Activated CD4-positive, alpha-beta T cell treated with anti-CD3 and anti-CD28 coated beads, Interleukin-2, Interleukin-4, amounts not matched to agents 100 ng/mL and 50 ng/mL, durations not matched to agents 16 hours and 8 hours (primary cell): ENCODE results near the gene MYO10.
"Not testable (repeated sequence)": the region's sequence is repeated elsewhere in the genome, so short reads cannot be mapped to it uniquely, and the experiment has no call there.

Source experiments
- DNase-seq: peaks from one replicate; pipeline ENCODE4 v3.0.0-alpha.2; 2020; ENCODE audit warnings: low spot score

The MYO10 gene

DNA sequence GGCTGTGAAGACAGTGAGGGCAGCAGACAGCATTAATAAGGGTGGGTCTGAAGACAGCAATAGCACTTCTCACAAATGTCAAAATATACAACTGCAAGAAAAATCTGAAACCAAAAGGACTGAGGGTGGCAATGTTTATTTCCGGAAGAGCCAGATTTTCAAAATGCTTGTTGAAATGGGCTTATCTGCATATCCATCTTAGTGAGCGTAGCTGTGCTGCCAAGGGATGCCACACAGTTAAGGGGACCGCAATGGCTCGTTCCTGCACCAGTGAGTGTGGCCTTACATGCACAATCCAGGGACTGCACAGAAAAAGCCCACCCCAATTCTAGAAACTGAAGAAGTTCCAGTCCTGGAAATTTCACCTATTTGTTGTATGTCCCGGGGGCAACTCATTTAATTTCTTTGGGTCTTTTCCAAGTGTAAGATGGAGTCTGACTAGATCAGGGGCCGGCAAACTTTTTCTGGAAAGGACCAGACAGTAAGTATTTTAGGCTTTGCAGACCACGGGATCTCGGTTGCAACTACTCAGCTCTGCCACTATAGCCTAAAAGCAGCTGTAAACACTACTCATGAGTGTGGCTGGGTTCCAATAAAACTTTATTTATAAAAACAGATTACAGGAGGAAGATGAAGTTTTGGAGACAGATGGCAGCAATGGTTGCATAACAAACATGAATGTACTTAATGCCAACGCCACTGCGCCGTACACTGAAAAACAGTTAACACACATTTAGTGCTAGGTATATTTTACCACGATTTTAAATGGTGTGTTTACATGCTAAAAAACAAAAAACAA lies 154.1 kb downstream of the MYO10 start:
- DNase-seq, result no peak

DNA sequence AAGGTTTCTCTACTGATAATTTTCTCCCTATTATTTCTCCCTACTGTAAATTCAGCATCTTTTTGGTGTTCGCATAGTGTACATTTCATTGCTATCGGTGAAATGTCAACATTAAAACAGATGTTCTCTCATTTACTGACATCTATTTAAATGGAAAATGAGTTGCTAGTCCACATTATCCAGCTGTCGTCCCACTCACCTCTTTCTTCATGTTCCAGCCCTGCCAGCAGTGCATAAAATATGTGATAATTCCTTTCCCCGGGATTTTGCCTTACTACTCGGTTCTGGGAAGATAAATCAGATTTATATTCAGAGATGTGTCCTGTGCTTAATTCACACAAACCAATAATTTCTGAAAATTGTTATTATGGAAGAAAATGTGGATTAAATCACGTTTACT lies 155.8 kb downstream of the MYO10 start:
- no peak for DNase-seq

DNA sequence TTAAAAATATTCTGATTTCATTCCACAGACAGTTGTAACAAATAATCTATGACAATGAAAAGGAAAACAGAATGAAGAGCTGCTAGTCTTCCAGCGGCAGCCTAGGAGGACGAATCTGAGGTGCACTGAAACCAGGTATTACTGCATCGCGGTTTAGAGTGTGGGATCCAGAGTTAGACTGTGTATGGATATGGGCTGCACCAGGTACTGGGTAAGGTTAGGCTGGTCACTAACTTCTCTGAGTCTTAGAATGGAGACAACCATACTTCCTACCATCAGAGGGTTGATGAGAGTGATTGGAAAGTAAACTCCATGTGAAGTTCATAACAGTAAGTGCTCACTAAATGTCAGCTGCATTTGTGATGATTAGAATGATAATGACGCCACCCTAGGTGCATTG lies 158.7 kb downstream of the MYO10 start:
- no peak for DNase-seq

DNA sequence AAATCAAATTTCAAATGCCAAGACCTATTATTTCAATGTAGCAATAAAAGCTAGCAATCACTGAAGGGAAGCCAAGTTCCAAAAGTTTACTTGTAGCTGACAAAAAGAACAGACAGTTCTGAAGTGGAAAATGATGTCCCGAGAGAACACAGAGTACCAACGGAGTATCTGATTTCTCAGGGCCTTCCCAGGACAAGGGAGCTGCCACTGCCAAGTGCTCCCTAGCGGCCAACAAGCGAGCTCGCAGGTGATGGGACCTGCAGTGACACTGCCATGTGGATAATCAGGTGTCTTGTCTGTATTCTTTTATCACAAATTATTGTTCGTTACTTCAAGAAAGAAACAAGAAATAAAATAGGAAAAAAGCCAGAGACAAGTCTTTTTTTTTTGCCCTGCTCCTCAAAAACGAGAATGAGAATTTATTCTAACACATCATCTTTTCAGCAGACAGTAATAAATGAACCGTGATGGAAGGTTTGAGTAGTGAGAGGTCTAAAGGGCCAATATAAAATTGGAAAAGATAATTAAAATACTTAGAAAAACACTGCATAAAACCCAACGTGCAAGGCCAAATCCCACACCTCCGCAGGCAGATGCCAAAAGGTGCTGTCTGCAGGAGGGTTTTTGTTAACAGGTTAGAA lies 159.4 kb downstream of the MYO10 start:
- no peak for DNase-seq

DNA sequence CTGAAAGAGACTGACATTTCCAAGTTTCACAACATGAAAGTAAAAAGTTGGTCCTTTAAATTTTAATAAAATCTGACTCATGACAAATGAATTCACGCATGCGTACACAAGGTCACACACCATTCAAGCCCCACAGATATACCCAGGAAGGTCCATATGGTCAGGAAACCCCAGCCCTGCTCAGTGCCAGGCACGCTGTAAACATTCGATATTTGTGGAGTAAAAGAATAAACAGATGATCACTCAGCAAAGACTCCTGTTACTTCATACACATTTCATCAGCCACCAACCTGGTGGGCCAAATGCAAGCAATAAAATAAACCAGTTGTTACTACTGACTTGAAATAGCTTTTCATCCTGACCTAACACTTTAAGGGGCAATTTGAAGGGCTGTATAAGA lies 161.3 kb downstream of the MYO10 start:
- no peak for DNase-seq

DNA sequence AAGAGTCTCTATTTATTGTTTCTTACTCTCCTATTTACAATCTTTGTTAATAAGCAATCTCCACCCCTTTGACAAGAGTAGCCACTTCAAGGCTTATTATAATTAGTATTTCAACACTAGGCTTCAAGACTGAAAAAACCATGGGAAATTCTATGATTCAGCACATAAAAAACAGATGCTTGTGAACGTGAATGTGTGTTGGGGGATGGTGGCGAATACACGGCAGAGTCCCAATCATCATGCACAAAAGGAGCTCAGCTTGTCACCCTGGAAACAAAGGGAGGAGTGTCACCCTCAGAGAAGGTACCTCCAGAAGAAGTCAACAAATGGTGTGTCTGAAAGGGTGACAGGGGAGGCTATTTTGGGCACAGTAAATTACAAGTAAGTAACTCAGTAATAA lies 162.1 kb downstream of the MYO10 start:
- no peak for DNase-seq

DNA sequence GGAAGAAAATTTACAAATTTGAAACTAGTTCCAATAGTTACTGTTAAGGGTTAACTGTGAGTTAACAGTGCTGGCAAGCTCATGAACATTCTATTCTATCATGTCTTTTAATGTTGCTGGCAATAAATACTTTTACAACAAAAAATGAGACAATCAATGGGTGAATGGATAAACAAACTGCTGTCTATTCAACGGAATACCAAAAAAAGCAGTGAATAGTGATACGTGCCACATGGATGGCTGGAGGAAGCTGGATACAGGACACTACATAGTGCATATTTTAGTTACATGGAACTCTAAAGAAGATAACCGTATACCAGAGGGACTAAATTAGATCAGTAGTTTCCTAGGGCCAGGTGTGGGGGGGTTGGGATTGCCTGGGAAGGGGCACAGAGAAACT lies 163.5 kb downstream of the MYO10 start:
- DNase-seq, result no peak

DNA sequence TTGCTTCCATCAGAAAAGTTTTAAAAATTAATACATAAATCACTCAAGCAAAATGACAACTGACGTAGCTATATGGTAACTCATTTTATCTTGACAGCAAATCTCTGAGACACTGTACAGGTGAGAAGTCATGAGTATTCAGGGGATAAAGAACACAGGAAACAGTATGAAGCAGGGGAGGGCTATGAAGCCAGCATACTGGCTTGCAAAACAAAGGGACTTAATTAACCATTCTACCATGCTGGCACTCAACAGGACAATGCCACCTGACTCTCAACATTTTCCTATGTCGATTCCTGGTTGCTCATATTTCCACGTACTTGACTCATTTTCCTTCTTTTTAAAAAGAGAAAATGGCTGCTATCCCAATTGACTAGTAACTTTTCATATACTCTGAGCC lies 167.9 kb downstream of the MYO10 start:
- DNase-seq, result no peak

DNA sequence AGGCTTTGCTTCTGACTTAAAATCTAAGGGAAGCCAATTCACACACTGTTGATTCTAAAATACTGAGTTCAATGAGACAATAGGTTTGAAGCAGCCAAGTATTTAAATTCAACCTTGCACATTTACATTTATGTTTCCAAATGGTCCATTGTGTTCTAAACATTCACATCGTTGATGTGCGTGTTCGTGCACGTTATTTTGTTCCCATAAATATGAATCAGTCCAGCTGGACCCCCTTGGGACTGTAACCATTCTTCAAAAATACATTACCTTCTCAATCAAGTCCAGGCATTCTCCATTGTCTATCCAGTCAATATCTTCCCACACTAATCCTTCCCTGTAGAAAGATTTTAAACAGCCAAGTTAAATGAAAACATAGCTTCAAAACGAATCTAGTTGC lies 172.9 kb downstream of the MYO10 start:
- no peak for DNase-seq

DNA sequence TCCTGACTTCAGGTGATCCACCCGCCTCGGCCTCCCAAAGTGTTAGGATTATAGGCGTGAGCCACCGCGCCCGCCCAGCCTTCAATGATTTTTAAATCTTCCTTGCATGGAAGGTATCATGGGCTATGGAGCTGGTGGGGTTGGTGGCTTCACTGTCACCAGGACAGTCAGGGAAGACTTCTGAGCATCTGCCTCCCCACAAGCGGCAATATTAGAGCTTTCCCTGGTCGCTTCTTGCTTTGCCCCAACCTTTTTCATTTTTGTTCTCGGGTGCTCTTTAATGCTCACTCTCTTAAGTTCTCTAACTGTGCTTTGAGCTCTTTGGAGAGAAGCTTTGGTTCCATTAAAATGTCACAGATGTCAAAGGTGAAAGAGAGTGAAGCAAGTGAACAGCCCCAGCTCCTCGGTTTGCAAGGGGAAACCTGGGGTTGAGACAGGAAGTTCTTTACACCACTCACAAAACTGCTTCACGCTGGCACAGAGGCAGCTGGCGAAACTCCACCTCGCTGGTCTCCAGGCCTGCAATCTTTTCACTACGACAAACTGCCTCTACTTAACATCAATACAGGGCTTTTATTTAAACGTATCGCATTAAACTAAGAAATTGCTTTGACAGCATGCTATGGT lies 176.8 kb downstream of the MYO10 start:
- peak; percentile 21 for DNase-seq

DNA sequence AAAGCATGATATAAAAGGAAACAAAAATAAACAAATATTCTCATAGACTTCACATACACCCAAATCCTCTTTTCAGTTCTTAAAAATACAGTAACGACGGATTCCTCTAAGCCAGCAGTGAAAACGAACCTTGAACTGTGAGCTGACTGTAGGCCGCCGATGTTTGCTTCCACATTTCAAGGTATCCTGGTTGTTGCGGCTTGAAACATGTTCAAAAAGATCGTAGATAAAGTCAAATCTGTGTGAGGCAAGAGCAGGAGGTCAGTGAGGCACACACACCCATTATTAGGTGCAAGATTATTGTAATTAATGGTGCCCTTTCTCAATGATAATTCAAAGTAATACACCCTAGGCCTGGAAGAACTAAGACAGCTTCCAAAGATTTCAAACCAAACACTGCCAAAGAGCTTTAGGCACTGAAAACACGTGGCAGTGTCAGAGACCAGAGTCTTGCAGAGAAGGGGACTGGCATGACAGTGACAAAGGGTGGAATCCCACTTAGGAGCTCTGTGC lies 178.0 kb downstream of the MYO10 start:
- DNase-seq, result no peak

DNA sequence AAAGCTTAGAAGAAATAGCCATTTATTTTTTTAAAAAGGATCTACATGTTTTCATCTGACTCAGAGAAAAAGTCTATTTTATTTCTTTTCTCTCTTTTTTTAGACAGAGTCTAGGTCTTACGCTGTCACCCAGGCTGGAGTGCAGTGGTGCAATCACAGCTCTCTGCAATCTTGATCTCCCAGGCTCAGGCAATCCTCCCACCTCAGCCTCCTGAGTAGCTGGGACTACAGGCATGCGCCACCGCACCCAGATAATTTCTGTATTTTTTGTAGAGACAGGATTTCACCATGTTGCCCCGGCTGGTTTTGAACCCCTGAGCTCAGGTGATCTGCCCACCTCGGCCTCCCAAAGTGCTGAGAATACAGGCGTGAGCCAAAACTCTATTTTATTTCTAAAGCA lies 178.5 kb downstream of the MYO10 start:
- DNase-seq, result not testable (repeated sequence)

DNA sequence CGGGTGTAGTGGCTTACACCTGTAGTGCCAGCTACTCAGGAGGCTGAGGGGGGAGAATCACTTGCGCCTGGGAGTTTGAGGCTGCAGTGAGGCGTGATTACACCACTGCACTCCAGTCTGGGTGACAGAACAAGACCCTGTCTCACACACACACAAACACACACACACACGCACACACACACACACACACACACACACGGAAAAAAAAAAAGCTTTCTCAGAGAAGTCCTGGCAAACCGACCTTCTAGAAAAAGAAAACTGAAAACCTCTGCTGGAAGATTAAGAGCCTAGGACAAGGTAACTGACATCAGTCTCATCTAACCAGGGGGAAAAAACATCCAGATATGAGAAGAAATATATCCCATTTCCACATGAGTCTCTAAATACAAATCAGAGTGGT lies 178.9 kb downstream of the MYO10 start:
- DNase-seq, result no peak

DNA sequence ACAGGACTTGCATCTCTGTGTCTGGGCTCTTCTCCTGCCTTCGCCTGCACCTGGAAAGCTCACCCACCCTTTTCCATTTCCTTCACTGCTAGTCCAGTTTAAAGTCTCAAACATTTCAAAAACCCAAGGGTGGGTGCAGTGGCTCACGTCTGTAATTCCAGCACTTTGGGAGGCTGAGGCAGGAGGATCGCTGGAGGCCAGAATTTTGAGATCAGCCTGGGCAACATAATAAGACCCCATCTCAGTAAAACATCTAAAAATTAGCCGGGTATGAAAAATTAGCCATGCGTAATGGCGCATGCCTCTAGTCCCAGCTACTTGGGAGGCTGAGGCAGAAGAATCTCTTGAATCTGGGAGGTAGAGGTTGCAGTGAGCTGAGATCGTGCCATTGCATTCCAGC lies 179.4 kb downstream of the MYO10 start:
- DNase-seq, result no peak

DNA sequence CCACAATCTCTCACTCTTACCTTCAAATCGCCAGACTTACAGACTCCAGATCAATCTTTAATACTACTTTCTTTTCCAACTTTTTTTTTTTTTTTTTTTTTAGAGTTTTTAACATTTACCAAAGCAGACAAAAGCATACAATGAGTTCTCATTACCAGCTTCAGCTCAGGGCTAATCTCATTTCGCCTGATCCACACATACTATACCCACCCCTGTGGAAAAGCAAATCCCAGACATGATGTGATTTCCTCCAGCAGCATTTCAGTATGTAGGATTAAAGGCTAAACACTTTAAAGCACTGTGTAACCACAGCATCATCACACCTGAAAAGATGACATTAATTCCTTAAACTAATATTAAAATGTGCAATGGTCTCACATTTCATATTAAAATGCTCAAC lies 180.4 kb downstream of the MYO10 start:
- DNase-seq, result no peak

DNA sequence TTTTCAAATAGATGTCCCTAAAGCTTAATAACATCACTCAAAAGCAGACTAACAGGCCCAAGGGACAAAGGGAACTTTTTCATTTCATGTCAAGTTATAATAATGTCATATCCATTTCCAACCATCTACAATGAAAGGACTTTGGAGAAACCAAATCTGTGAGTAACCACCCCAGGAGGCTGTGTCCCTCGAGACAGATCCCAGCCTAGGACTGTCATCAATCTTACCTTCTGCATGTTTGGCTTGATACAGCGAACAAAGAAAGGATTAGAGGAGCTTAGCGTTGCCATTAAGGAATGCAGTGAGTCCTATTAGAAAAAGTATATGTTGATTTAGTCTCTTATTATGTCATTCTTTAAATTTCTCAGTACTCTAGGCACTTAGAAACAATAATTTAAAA lies 181.5 kb downstream of the MYO10 start:
- DNase-seq, result no peak

DNA sequence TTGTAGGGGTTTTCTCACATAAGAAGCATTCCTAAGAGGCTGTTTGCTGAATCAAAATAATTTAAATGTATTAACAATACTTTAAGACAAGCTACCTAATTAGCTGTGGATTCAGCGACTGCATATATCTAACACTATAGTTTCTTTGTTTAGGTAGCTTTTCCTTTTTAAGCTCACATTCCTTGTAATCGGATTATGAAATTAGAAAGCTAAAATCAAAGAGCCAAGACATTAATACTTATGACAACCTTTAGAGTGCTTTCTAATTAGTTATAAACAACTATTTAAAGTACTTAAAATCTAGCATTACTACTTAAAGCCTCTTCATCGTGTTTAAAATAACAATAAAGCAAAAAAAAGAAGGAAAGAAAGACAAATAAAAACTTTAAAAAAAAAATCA lies 182.0 kb downstream of the MYO10 start:
- no peak for DNase-seq

DNA sequence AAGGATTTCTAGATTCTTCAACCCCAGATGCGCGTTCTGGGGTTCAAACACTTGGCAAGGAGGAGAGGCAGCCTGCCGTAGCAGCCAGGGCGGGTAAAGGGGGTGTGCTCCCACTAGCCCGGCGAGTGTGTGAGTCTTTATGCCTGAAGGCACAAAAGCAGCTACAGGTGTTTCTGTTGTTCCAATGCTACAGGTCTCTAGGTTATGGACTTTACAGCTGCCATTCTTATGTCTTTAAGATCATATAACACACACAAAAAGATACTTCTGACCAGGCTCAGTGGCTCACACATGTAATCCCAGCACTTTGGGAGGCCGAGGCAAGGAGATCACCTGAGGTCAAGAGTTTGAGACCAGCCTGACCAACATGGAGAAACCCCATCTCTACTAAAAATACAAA lies 185.6 kb downstream of the MYO10 start:
- no peak for DNase-seq

DNA sequence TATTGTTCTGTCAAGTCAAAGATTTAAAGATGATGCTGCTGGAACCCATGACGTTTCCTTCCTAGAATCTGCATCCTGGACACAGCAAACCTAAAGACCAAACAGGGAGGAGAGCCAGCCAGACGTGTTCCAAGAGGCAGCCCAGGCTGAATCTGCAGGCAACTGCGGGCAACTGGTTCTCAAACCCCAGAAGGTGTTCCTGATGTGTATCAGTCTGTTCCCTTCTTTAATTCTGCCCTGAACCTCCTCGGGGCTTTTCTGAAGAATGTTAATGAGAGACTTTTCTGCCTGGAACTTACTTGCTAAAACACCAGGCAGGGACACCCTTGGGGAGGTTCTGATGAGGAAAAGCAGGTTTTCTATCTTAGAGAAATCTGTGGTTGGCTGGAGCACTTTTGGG lies 186.5 kb downstream of the MYO10 start:
- DNase-seq, result no peak

DNA sequence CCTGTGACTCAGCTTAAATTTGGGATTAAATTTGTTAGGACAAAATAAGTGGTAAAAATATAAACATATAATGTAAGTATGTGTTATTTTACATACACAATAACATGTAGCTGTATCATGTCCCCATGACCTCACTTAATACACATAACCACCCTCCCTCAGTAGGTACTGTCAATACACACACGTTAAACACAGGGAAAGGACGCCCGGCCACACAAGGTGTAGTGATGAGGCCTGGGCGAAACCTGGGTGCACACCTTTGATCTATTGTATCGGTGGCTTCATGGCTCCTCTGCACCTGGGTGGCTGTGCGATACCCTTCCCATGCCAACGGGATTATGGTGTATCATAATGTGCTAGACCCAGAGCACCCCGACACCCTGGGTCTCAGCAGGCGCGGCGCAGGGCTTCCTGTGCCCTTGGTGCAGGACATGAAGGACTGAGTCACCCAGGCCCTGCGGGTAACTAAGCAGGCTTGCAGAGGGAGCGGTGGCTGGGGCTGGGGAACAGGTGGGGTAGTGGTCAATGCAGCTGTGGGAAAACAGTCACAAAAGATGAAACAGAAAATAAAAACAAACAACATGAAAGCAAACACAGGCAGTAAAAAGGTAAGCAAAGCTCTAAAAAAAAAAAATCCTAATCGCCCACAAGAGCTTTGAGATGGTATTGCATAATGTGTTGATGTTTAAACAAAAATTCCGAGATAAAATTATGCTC lies 191.8 kb downstream of the MYO10 start:
- DNase-seq, result no peak

DNA sequence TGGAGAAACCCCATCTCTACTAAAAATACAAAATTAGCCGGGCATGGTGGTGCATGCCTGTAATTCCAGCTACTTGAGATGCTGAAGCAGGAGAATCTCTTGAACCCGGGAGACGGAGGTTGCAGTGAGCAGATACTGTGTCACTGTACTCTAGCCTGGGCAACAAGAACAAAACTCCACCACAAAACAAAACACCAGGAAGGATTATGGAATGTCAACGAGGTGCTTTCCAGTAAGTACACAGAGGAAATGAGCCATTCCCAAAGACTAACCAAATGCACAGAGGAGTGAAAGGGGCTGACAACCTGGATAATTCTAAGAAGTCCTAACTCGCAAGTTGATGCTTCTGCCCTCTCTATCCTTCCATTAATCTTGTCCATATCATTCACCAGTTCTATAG lies 193.2 kb downstream of the MYO10 start:
- DNase-seq, result no peak

DNA sequence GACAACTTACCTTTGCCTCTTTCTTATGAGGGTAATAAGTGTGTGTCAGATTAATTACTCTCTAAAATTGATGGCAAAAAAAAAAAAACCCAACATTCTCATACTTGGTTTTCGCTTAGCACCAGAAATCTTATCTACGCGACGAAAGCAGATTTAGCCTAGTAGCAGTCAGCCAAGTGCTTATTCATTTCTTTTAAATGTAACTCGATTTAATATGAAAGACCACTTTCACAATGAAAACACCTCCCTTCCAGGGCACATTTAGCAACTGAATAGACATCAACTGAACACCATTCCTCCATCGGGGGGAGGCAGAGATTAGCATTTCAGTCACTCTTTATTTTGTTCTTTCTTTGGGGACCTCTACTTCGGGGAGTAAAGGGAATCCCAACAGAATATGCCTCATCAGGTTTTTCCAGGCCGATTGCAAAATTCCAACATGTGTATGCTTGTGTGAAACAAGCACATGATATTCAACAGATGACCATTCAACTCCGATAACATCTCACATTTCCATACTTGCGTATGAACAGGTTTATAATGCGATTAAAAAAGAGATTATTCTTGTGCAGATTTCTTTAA lies 195.2 kb downstream of the MYO10 start:
- no peak for DNase-seq
